CD4-positive, alpha-beta T cell treated with Interleukin-15 for 1 hour (primary cell): ENCODE measurements around the gene CLIC4.

Source experiments
- DNase-seq: peaks from one replicate; pipeline ENCODE4 v3.0.0-alpha.2; 2020

The CLIC4 gene

GRCh38 chr1:24825174-24825573 lies 79.9 kb downstream of the CLIC4 start:
- DNase-seq: no peak

DNA sequence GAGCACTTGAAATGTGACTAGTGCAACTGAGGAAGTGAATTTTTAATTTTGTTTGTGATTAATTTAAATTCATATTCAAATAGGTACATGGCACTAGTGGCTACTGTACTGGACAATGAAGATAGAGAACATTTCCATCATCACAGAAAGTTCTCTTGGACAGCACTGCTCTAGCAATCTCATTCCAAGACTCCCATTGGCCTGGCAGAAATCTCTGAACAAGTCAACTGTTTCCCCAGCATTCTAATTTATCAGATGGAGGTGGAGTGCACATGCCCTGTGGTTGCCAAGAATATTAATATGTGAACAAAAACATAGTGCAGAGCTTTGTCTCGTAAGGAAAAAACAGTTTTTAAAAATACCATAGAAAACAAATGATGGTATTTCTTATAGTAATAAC lies 81.3 kb downstream of the CLIC4 start:
- DNase-seq: no peak

GRCh38 chr1:24827379-24828135 lies 82.3 kb downstream of the CLIC4 start:
- DNase-seq: no peak

DNA sequence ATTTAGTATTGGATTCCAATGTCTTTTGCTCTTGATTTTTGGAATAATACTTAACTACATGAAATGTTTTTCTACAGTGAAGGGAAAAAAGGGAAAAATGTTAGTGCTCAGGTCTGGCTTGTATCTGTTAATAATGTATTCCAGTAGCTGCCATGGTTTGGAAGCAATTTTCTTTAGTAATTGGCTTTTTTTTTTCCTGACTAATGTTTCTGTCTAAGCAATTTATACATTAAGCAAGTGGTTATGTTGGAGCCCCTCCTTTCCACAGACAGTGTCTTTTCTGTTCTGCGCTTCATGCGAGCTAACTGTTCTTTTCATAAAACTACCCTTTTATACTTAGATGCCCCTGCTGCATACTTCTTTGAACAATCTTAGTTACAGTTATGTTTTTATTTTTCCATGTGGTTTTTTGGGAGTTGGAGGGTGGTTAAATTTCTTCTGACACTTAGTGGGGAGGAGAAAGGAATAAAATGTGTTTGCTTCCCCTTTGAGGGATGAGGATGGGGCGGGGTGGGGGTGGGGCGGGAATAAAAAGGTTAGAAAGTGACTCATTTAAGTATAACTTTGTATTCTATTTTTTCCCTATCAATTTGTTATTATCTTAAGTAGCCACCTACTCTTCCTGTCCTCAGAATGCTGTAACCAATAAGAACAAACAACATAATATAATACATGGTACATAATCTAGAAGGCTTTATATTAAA lies 83.1 kb downstream of the CLIC4 start:
- DNase-seq: no peak

- DNase-seq: no peak
Measured at GRCh38 chr1:24828887-24829192, 83.6 kb downstream of the CLIC4 start.

- no peak for DNase-seq
Measured at GRCh38 chr1:24830680-24831272, 85.5 kb downstream of the CLIC4 start.

DNA sequence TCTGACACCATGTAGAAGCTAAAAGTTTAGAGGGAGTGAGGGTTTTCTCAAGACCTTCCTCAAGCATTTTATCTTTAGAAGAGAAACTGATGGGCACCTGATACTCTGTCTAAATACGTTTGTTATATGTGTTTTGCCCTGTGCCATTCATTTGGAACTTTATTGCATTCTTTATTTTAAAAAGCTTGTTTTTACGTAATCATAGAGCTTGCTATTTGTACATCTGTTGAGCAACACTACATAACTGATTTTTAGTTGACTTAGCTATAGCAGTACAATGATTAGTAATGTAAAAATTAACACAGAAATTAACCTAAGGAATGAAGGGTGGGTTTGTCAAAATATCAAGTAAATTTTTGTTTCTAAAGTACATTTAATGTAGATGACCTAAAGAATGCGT lies 96.3 kb downstream of the CLIC4 start:
- no peak for DNase-seq

DNA sequence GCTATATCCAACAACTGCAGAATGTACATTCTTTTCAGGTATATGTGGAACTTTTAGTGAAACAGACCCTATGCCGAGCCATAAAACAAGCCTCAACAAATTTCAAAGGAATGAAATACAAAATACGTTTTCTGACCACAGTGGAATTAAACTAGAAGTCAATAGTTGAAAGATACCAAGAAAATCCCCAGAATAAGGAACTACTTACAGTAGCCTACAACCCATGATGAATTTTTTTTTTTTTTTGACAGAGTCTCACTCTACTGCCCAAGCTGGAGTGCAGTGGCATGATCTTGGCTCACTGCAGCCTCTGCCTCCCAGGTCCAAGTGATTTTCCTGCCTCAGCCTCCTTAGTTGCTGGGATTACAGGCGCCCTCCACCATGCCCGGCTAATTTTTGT lies 101.4 kb downstream of the CLIC4 start:
- DNase-seq: no peak

GRCh38 chr1:24847995-24848881 lies 103.0 kb downstream of the CLIC4 start:
- peak; percentile 94 for DNase-seq

DNA sequence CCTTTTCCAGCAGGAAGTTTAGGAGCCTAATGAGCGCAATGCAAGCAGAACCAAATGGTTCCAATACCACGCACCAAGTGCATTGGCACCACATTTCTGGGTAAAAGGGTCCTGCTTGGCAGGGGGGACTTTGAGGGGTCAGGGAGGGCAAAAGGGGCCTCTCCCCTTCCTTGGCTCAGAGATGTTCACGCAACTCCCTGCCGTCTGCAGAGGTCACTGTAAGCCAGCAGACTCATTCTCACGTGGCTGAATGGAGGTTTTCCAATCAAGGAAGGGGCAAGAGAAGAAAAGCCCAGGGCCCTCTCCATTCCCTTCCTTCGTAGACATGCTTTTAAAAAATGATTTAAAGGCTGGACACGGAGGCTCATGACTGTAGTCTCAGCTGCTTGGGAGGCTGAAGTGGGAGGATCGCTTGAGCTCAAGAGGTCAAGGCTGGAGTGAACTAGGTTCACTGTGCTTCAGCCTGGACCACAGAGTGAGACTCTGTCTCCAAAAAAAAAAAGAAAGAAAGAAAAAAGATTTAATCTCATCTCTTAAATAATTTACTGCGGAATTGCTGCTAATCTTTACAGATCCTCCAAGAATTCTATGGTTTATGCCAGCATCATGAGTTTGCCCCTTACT lies 104.5 kb downstream of the CLIC4 start:
- no peak for DNase-seq

- DNase-seq: no peak
Measured at GRCh38 chr1:24850328-24850920, 105.2 kb downstream of the CLIC4 start.

- DNase-seq: no peak
Measured at GRCh38 chr1:24853649-24854048, 108.4 kb downstream of the CLIC4 start.

- no peak for DNase-seq
Measured at GRCh38 chr1:24855474-24855873, 110.2 kb downstream of the CLIC4 start.

DNA sequence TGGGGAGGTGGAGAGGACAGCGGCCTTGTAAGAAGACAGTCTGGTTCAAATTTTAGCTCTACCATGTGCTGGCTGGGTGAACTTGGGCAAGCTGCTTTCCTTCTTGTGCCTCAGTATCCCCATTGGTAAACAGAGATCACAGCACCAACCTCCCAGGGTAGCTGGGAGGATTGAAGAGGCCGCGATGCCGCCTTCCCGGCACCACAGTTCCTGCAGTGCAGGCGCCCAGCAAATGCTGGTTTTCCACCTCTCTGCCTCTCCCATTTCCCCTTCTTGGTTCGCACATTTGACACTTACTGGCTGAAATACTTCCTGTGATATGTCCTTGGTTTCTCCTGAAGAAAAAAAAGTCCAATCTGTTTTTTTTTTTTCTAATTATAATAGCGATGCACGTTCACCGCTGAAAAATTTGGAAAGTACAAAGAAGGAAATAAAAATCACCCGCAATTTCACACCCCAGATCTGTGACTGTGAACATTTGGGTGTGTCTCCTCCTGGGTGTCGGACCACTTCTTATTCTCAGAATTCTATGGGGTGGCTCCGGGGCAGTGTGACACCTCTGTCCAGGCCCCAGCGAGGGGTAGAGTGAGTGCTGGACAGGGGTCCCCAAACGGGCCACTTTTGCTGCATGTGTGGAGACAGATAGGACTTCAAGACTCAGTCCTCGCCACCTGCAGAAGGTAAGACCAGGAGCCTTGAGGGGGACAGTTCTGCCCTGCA lies 111.7 kb downstream of the CLIC4 start:
- peak; percentile 37 for DNase-seq

DNA sequence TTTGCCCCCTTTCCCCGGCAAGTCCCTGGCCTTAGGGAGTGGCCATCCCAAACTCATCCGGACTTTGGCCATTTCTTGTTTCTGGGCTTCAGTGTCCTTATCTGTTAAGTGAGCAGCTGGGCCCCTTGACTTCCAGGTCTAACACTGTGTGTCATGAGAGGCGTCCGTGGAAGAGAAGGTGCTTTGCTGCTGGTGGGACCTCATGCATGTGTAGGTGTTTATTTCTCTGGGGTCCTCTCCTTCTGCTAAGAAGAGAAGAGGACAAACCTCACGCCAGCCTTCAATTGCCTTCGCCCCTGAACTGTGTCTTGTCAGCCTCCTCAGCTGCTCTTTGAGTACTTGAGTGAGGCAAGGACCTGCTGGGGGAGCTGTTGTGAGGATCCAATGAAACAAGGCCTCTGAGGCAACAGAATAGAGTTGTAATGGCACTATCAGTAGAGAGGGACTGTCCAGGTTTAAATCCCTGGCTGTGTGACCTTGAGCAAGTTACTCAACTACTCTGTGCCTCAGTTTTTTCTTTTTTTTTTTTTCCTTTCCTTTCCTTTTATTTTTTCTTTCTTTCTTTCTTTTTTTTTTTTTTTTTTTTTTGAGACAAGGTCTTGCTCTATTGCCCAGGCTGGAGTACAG lies 112.4 kb downstream of the CLIC4 start:
- no peak for DNase-seq

GRCh38 chr1:24858277-24858676 lies 113.0 kb downstream of the CLIC4 start:
- DNase-seq: no peak

DNA sequence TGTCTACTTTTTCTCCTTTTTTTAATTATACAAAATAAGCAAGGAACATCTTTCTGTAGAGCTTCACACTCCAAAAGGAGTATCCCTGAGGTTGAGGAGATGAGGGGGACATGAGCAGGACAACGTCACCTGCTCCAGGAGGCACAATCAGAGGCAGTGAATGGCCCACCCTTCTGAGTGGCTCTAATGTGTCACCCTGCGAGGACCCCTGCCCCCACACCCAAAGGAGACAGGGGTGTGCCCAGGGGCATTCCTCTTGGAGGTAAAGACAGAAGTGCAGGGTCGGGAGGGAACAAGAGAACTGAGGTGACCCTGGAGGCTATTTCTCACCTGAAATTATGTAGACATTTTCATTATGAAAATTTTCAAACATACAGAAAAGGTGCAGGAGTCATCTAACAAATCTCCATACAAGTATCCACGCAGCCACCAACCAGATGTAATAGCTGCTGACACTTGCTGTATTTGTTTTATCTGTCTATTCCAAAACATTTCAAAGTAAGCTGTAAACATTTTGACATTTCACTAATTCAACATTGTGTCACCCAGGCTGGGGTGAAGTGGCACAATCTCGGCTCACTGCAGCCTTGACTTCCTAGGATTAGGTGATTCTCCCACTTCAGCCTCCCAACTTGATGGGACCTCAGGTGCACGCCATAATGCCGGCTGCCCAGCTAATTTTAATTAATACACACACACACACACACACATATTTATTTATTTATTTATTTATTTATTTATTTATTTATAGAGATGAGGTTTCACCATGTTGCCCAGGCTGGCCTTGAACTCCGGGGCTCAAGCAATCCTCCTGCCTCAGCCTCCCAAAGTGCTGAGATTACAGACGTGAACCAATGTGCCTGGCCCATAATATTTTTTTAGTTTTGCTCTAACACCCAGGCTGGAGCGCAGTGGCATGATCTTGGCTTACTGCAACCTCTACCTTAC lies 114.1 kb downstream of the CLIC4 start:
- DNase-seq: no peak

- no peak for DNase-seq
Measured at GRCh38 chr1:24860841-24861240, 115.6 kb downstream of the CLIC4 start.

DNA sequence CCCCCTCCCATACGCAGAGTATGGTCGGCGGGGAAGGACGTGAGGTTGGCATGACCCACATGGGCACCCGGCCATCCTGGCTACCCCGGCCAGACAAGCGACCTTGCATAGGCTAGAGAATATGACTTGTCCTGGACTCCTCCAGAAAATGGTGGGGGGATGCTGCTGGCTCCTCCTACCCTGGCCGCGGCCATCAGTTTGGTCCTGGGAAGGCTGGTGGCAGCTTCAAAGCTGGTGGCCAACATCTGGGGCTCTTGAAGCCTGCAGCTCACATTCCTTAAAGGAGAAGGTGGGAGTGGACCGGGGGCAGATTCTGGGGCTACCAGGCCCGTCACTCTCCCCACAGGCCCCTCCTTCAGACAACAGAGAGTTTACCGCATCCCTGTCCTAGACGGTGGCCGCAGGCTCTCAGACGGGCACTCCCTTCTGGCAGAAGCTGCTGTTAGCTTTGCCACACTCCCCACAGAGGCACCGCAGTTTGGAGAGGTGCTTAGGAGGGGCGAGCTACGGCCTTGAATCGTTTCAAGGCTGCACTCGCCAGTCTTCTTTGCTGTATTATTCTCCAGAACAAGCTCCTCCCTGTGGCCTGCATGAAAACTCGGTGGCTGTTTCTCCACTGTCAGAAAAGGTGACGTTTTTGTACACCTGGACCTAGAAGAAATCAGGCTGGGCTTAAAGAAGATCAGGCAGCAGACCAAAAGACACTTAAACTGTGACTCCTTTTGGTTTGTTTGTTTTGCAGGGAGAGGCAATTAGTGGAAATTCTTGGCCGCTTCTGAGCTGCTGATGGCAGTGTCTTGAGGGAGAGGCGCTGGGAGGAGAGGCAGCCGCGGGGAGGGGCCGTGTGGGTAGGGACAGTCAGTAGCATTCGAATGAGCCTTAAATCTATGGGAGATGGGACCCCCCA lies 116.8 kb downstream of the CLIC4 start:
- DNase-seq: no peak
